ENCODE results near the gene ARCN1.
"Not testable (repeated sequence)": the region's sequence is repeated elsewhere in the genome, so short reads cannot be mapped to it uniquely, and the experiment has no call there.

ARCN1 gene

GRCh38 chr11:118544647-118545010 is 27.6 kb upstream of the ARCN1 start:
- no peak for DNase-seq (ENCODE audit: low read depth)

GRCh38 chr11:118545533-118545932 is 26.7 kb upstream of the ARCN1 start:
- DNase-seq (ENCODE audit: low read depth), result no peak

- DNase-seq (ENCODE audit: low read depth), result no peak
These were observed 25.1 kb upstream of the ARCN1 start for GRCh38 chr11:118547132-118547531.

- DNase-seq (ENCODE audit: low read depth), result no peak
These were observed 19.9 kb upstream of the ARCN1 start for GRCh38 chr11:118552341-118552740.

- no peak for DNase-seq (ENCODE audit: low read depth)
These were observed 11.4 kb upstream of the ARCN1 start for GRCh38 chr11:118560806-118561205.

- no peak for DNase-seq (ENCODE audit: low read depth)
These were observed 7.2 kb upstream of the ARCN1 start for GRCh38 chr11:118565051-118565450.

GRCh38 chr11:118569670-118570069 is 2.5 kb upstream of the ARCN1 start:
- no peak for DNase-seq (ENCODE audit: low read depth)

GRCh38 chr11:118570787-118571186 is 1.4 kb upstream of the ARCN1 start:
- DNase-seq (ENCODE audit: low read depth), result no peak

- not testable (repeated sequence) for DNase-seq (ENCODE audit: low read depth)
These were observed 528 bp upstream of the ARCN1 start for GRCh38 chr11:118571701-118572060.

- no peak for DNase-seq (ENCODE audit: low read depth)
These were observed 857 bp downstream of the ARCN1 start for GRCh38 chr11:118572981-118573550.

- no peak for DNase-seq (ENCODE audit: low read depth)
These were observed 2.4 kb downstream of the ARCN1 start for GRCh38 chr11:118574636-118575035.

- DNase-seq (ENCODE audit: low read depth), result not testable (repeated sequence)
These were observed 5.8 kb downstream of the ARCN1 start for GRCh38 chr11:118577995-118578394.

- DNase-seq (ENCODE audit: low read depth), result no peak
These were observed 8.8 kb downstream of the ARCN1 start for GRCh38 chr11:118581057-118581456.

GRCh38 chr11:118587952-118588351 is 15.7 kb downstream of the ARCN1 start:
- no peak for DNase-seq (ENCODE audit: low read depth)

- DNase-seq (ENCODE audit: low read depth), result no peak
These were observed 20.6 kb downstream of the ARCN1 start for GRCh38 chr11:118592616-118593367.

- not testable (repeated sequence) for DNase-seq (ENCODE audit: low read depth)
These were observed 22.8 kb downstream of the ARCN1 start for GRCh38 chr11:118594984-118595383.

- no peak for DNase-seq (ENCODE audit: low read depth)
These were observed 24.3 kb downstream of the ARCN1 start for GRCh38 chr11:118596224-118597146.

- DNase-seq (ENCODE audit: low read depth), result no peak
These were observed 25.3 kb downstream of the ARCN1 start for GRCh38 chr11:118597556-118597955.

GRCh38 chr11:118602331-118602730 is 30.1 kb downstream of the ARCN1 start:
- DNase-seq (ENCODE audit: low read depth), result no peak

- DNase-seq (ENCODE audit: low read depth), result not testable (repeated sequence)
These were observed 31.5 kb downstream of the ARCN1 start for GRCh38 chr11:118603709-118604108.

GRCh38 chr11:118604566-118604965 is 32.4 kb downstream of the ARCN1 start:
- no peak for DNase-seq (ENCODE audit: low read depth)

- DNase-seq (ENCODE audit: low read depth), result no peak
These were observed 33.1 kb downstream of the ARCN1 start for GRCh38 chr11:118605116-118605867.

Data from stimulated activated CD8-positive, alpha-beta memory T cell treated with anti-CD3 and anti-CD28 coated beads, Interleukin-4, amount 100 ng/mL, for 24 hours (primary cell).